ENCODE measurements around the gene CASK.
"Not testable (repeated sequence)": the region's sequence is repeated elsewhere in the genome, so short reads cannot be mapped to it uniquely, and the experiment has no call there.

DNA sequence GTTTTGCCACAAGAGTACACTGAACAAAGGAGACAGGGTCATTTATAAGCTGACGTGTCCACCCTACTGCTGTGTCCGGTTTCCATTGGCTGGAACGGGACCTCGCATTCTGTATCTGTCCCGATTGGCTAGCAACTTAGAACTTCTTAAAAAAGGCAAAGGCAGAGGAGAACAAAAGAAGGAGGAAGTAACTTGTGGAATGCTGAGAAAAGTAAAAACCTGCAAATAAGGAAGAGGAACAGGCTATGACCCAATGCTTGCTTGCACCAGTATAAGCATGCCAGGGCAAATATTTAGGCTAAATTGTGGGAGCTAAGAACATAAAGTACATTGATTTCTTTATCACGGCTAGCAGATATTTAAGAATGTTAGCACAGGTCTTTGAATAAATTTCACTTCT is 203.7 kb downstream of the CASK start:
- TF ChIP-seq, protein P1, sequence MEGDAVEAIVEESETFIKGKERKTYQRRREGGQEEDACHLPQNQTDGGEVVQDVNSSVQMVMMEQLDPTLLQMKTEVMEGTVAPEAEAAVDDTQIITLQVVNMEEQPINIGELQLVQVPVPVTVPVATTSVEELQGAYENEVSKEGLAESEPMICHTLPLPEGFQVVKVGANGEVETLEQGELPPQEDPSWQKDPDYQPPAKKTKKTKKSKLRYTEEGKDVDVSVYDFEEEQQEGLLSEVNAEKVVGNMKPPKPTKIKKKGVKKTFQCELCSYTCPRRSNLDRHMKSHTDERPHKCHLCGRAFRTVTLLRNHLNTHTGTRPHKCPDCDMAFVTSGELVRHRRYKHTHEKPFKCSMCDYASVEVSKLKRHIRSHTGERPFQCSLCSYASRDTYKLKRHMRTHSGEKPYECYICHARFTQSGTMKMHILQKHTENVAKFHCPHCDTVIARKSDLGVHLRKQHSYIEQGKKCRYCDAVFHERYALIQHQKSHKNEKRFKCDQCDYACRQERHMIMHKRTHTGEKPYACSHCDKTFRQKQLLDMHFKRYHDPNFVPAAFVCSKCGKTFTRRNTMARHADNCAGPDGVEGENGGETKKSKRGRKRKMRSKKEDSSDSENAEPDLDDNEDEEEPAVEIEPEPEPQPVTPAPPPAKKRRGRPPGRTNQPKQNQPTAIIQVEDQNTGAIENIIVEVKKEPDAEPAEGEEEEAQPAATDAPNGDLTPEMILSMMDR (IDR thresholded peaks at IDR 0.05) = not testable (repeated sequence)
- TF ChIP-seq EP300 (IDR thresholded peaks at IDR 0.05) = not testable (repeated sequence)
- peak in 1 of 3 donors; percentile 6 for TF ChIP-seq POLR2AphosphoS5 (IDR thresholded peaks at IDR 0.05)

All from stomach (tissue), 4 donors.